B cell (primary cell): ENCODE data around the gene KSR1. TPM values are rescaled to one million over a fixed set of nuclear protein-coding genes. Genes with fewer than 3 reads are reported as not detected.

Experiments used
- ATAC-seq: fragments of 200-7000 bp; cut with Tn5 transposase; one replicate; pipeline ENCODE4 v1.10.0; 2021; ENCODE audit warnings: low read depth, mild to moderate bottlenecking, moderate number of reproducible peaks, moderate library complexity
- CTCF ChIA-PET: fragments of 350-600 bp; sonication (Branson Sonifier 250); formaldehyde crosslinking; loops from one replicate; lab custom pipeline; 2021; ENCODE audit warnings: antibody characterized with exemption, inconsistent platforms; lab: Charles Lee
- POLR2A ChIA-PET: fragments of 350-600 bp; sonication (Branson Sonifier 250); formaldehyde crosslinking; loops from one replicate; lab custom pipeline; 2021; ENCODE audit warnings: antibody characterized with exemption; lab: Charles Lee
- DNase-seq: peaks from one replicate; pipeline ENCODE4 v3.0.0; 2013
- H2AFZ ChIP-seq: 2 replicates; pipeline ENCODE4 v1.6.1; 2012; ENCODE audit warnings: mild to moderate bottlenecking, low read depth, low read length; ENCODE audit not compliant: insufficient read depth, poor library complexity, severe bottlenecking
- H3K27ac ChIP-seq, 2 donors: 1 replicate in 1 of 2; 2 replicates in 1 of 2; pipeline ENCODE4 v1.5.1; 2012 to 2013; ENCODE audit warnings: low read length in 2 of 2, mild to moderate bottlenecking in 2 of 2, moderate library complexity in 1 of 2
- H3K27me3 ChIP-seq, 4 experiments: fragments of 200-600 bp in 1 of 4; sonication (generic) in 1 of 4; replicated peaks in 1 of 4; 1 replicate in 2 of 4; 2 replicates in 2 of 4; pipeline versions ENCODE4 v1.6.1 to v1.7.0; 2013 to 2016; ENCODE audit warnings: low read length in 3 of 4, mild to moderate bottlenecking in 2 of 4, mixed read lengths in 1 of 4, moderate library complexity in 1 of 4; ENCODE audit not compliant: insufficient read depth in 4 of 4, control insufficient read depth in 3 of 4; ENCODE audit errors: control extremely low read depth in 1 of 4
- H3K36me3 ChIP-seq, 2 experiments: replicated peaks in 1 of 2; 1 replicate in 1 of 2; 2 replicates in 1 of 2; pipeline versions ENCODE4 v1.6.1 to v1.7.1; 2013; ENCODE audit warnings: low read length in 1 of 2; ENCODE audit not compliant: insufficient read depth in 2 of 2, control insufficient read depth in 1 of 2; ENCODE audit errors: control extremely low read depth in 1 of 2, extremely low read depth in 1 of 2
- H3K4me1 ChIP-seq, 2 donors: fragments of 200-600 bp in 1 of 2; sonication (generic) in 1 of 2; 1 replicate in 1 of 2; 2 replicates in 1 of 2; pipeline versions ENCODE4 v1.5.1 to v1.6.1; 2013 to 2017; ENCODE audit warnings: low read length in 2 of 2; ENCODE audit not compliant: control insufficient read depth in 2 of 2, insufficient read depth in 2 of 2
- H3K4me2 ChIP-seq: replicated peaks from 2 replicates; pipeline ENCODE3; 2012; ENCODE audit warnings: mild to moderate bottlenecking, low read depth, low read length; ENCODE audit not compliant: poor library complexity, severe bottlenecking
- H3K4me3 ChIP-seq, 5 experiments: fragments of 200-600 bp in 1 of 5; sonication (generic) in 1 of 5; 1 replicate in 3 of 5; 2 replicates in 2 of 5; pipeline versions ENCODE4 v1.5.1 to v1.7.0; 2011 to 2016; ENCODE audit warnings: low read length in 4 of 5, mild to moderate bottlenecking in 4 of 5, low read depth in 2 of 5, control low read depth in 1 of 5, moderate library complexity in 1 of 5; ENCODE audit not compliant: insufficient read depth in 1 of 5; ENCODE audit errors: control extremely low read depth in 1 of 5, extremely low read depth in 1 of 5
- H3K79me2 ChIP-seq: fragments of 200-600 bp; sonication (generic); one replicate; pipeline ENCODE4 v1.6.0; 2016; ENCODE audit warnings: low read length; ENCODE audit not compliant: control insufficient read depth, insufficient read depth
- H3K9ac ChIP-seq: fragments of 200-600 bp; sonication (generic); 2 replicates; pipeline ENCODE4 v1.6.1; 2017; ENCODE audit warnings: mild to moderate bottlenecking, low read length, moderate library complexity
- H3K9me3 ChIP-seq, 3 donors: one replicate each; pipeline versions ENCODE4 v1.6.1 to v1.7.1; 2013; ENCODE audit warnings: low read length in 2 of 3; ENCODE audit not compliant: control insufficient read depth in 2 of 3, insufficient read depth in 1 of 3; ENCODE audit errors: control extremely low read depth in 1 of 3
- H4K20me1 ChIP-seq: 2 replicates; pipeline ENCODE4 v1.6.0; 2012; ENCODE audit warnings: mild to moderate bottlenecking, low read length; ENCODE audit not compliant: insufficient read depth, control insufficient read depth, poor library complexity, severe bottlenecking
- H3K27ac Mint-ChIP-seq: one replicate; pipeline ENCODE4 v1.8.0; 2021; ENCODE audit warnings: mixed read lengths
- H3K27me3 Mint-ChIP-seq: one replicate; pipeline ENCODE4 v1.8.0; 2021; ENCODE audit warnings: mixed read lengths
- H3K4me1 Mint-ChIP-seq: one replicate; pipeline ENCODE4 v1.8.0; 2021; ENCODE audit warnings: mixed read lengths
- H3K4me3 Mint-ChIP-seq: one replicate; pipeline ENCODE4 v1.8.0; 2021; ENCODE audit warnings: mixed read lengths
- H3K9me3 Mint-ChIP-seq: one replicate; pipeline ENCODE4 v1.8.0; 2022; ENCODE audit warnings: mixed read lengths; ENCODE audit not compliant: insufficient read depth
- CTCF ChIP-seq: fragments of 200-600 bp; IDR thresholded peaks from one replicate; pipeline ENCODE4 v1.8.0; 2022; ENCODE audit warnings: antibody characterized with exemption, mild to moderate bottlenecking
- EZH2 ChIP-seq: IDR thresholded peaks from 2 replicates; pipeline ENCODE4 v1.6.1; 2012; ENCODE audit warnings: borderline replicate concordance, low read depth, mild to moderate bottlenecking, moderate library complexity, low read length; ENCODE audit not compliant: insufficient read depth, poor library complexity, severe bottlenecking
- whole genome bisulfite sequencing: methylation state at CpG from one replicate; pipeline ENCODE4 v1.1.5; 2013; ENCODE audit warnings: missing lambda C conversion rate; ENCODE audit not compliant: insufficient coverage; 5-methylcytosine and 5-hydroxymethylcytosine counted together
- intact Hi-C: fragments of 100-400 bp; cut with micrococcal nuclease; formaldehyde crosslinking; loops from one replicate; pipeline ENCODE4 v1.10.0; 2022
- polyA plus RNA-seq: library from polyadenylated mRNA; depleted of rRNA; stranded (reverse); fragments of >200 nt; gene quantifications from 2 replicates; pipeline ENCODE4 v1.2.3, GENCODE V29; 2012
- total RNA-seq, 2 donors: library from RNA; stranded (reverse); fragments of 120-200 nt in 1 of 2; gene quantifications; 1 replicate in 1 of 2; 2 replicates in 1 of 2; pipeline versions ENCODE4 v1.2.3 to v1.2.4, GENCODE V29; 2013 to 2022

KSR1 gene
- total and polyA plus RNA-seq, 2 donors (not counting 1 experiment from before 2014, with no cell fraction given): 27.5 to 85.6 TPM

- no peaks in the 10 kb centered on the region for H3K27me3 ChIP-seq
- POLR2A ChIA-PET: no interaction called here
- TF ChIP-seq CTCF: no peak
- TF ChIP-seq EZH2: no peak
Measured at GRCh38 chr17:27591986-27592385, 135.7 kb downstream of the KSR1 start.

GRCh38 chr17:27593232-27593856 lies 137.1 kb downstream of the KSR1 start:
- Mint-ChIP-seq H3K4me3 (no peak overlapping the region), H3K9me3 (no peaks in the 10 kb centered on the region), H3K27ac (no peak overlapping the region), H3K27me3 (no peaks in the 10 kb centered on the region), H3K4me1 (no peaks in the 10 kb centered on the region)
- ChIA-PET CTCF (interaction anchor here (0.7 to 13.3 kb wide), 5 partner anchors 9 to 356 kb away, joined by 3 to 322 read pairs (median 5); no protein-coding TSS in a partner anchor), POLR2A (no interaction called here)
- no peaks in the 10 kb centered on the region for H3K9me3 ChIP-seq
- H3K4me2 ChIP-seq: no peak overlapping the region
- intact Hi-C loops: no loop called here
- H3K79me2 ChIP-seq: no peaks in the 10 kb centered on the region
- ATAC-seq (no peak), DNase-seq (no peak)
- H3K27me3 ChIP-seq: no peaks in the 10 kb centered on the region
- no peak overlapping the region for H3K4me3 ChIP-seq
- no peaks in the 10 kb centered on the region for H3K4me1 ChIP-seq
- TF ChIP-seq EZH2: no peak
- TF ChIP-seq CTCF: no peak
- 96% methylated on average over 8 of the region's 9 CpGs for WGBS
- H3K9ac ChIP-seq: no peak overlapping the region
- no peak overlapping the region for H3K27ac ChIP-seq
- H2AFZ ChIP-seq: no peak overlapping the region
- no peaks in the 10 kb centered on the region for H4K20me1 ChIP-seq
- peaks cover 0 to 11% of the 10 kb centered on the region in 2 experiments for H3K36me3 ChIP-seq

More at GRCh38 chr17:27591986-27592385, 135.7 kb downstream of the KSR1 start:
- no peak for ATAC-seq
- Histone ChIP-seq H3K9ac (no peak overlapping the region), H2AFZ (no peak overlapping the region), H3K4me2 (no peak overlapping the region), H3K4me3 (no peak overlapping the region), H3K9me3 (no peaks in the 10 kb centered on the region), H3K79me2 (no peaks in the 10 kb centered on the region), H4K20me1 (no peaks in the 10 kb centered on the region), H3K27ac (no peak overlapping the region), H3K36me3 (peaks cover 0 to 10% of the 10 kb centered on the region in 2 experiments), H3K4me1 (no peaks in the 10 kb centered on the region)
- Mint-ChIP-seq H3K27ac (no peak overlapping the region), H3K4me1 (no peaks in the 10 kb centered on the region), H3K4me3 (no peak overlapping the region), H3K9me3 (no peaks in the 10 kb centered on the region), H3K27me3 (no peaks in the 10 kb centered on the region)
- no CpG with 5 or more reads among the region's 3 CpGs for WGBS
- DNase-seq: no peak
- CTCF ChIA-PET: interaction anchor here (0.7 to 6.6 kb wide), 3 partner anchors 10 to 212 kb away, joined by 3 to 51 read pairs (median 4); partner anchors contain the start of gene KSR1
- intact Hi-C loops: no loop called here
